ENCODE measurements around the gene PFN3.
"Not testable (repeated sequence)": the region's sequence is repeated elsewhere in the genome, so short reads cannot be mapped to it uniquely, and the experiment has no call there.

The PFN3 gene

GRCh38 chr5:177396078-177396477 lies 4.4 kb downstream of the PFN3 start:
- DNase-seq (ENCODE audit: low read depth in 2 of 2) = no peak

- no peak for DNase-seq (ENCODE audit: low read depth in 2 of 2)
Observed at GRCh38 chr5:177393990-177394389, 6.5 kb downstream of the PFN3 start.

- DNase-seq (ENCODE audit: low read depth in 2 of 2) = no peak
Observed at GRCh38 chr5:177393206-177393765, 7.2 kb downstream of the PFN3 start.

GRCh38 chr5:177392765-177393164 lies 7.7 kb downstream of the PFN3 start:
- DNase-seq (ENCODE audit: low read depth in 2 of 2) = no peak

DNA sequence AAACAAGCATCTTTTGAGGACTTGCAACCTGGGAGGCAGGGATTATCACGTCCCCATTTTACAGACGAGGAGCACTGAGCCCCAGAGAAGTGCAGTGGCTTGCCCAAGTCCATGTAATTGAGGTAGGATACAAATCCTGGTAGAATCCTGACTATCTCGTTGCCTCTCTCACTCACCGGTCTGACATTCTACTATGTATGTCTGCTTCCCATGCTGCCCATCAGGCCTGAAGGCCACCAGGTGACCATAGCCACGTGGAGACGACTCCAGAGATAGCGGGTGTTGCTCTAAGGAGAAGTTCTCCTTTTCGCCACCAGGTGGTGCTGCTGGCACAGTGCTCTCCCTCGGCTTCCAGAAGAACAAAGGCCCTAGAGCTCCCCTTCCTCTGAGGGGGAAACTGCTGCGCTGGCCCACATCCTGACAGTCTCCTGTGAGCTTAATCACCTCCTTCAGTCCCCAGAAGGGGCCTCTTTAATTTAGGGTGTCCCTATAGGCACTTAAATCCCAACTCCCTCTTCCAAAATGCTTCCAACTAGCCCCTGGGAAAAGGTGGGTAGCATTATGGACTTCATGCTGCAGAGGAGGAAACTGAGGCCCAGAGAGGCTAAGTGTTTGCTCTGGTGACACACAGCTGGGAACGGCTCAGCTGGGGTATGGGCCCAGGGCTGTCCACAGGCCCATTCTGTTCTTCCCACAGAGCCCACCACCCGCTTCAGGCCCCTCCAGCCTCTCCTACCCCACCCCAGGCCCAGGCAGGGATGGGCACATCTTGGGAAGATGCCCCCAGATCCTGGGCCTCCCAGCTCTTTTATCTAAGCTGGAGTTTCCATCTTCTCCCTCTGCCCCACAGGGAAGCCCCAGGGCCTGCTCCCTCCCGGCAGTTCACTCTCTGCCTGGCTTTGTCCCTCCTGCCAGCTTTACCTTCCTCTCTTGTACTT lies 9.8 kb downstream of the PFN3 start:
- DNase-seq (ENCODE audit: low read depth in 2 of 2) = peak; percentile 79 to 86

- DNase-seq (ENCODE audit: low read depth in 2 of 2) = peak; percentile 38 to 45
Observed at GRCh38 chr5:177389241-177390169, 11.0 kb downstream of the PFN3 start.

GRCh38 chr5:177388521-177389052 lies 11.9 kb downstream of the PFN3 start:
- no peak for DNase-seq (ENCODE audit: low read depth in 2 of 2)

DNA sequence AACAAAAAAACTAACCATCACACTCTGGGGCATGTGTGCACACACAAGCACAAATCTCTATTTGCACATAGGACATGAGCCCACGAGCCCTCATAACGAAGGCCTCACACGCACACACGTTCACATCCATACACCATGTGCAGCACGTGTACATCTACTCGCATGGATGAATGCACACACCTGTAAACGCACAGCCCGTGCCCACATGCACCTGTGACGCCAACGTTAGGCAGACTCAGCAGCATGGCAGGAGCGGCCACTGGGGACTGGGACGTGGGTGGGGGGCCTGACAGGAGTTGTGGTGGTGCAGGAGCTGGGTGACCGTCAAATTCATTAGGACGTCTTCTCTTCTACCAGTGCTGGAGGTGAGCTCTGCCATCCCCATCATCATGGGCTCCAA lies 13.1 kb downstream of the PFN3 start:
- DNase-seq (ENCODE audit: low read depth in 2 of 2) = no peak

DNA sequence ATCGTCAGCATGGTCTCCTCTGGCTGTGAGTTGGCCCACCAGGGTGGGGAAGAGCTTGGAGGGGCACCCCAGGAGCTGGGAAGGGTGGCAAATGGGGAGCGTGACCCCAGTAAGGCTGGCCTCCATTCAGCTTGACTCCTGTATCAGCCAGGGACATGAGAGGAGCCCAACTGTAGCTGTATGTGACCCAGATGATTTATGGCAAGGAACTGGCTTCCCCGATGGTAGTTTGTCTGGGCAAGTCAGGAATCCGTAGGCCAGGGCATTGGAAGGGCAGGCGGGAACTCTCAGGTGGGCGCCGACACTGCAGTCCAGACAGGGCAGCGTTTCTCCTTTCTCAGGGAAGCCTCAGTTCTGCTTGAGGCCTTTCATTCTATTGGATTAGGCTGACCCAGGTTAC lies 13.9 kb downstream of the PFN3 start:
- no peak for DNase-seq (ENCODE audit: low read depth in 2 of 2)

GRCh38 chr5:177385720-177386119 lies 14.7 kb downstream of the PFN3 start:
- no peak for DNase-seq (ENCODE audit: low read depth in 2 of 2)

GRCh38 chr5:177384134-177384533 lies 16.3 kb downstream of the PFN3 start, which contains the start of gene SLC34A1:
Gene SLC34A1, plus strand, starts transcription at chr5:177384434. Its CDS starts 1,308 bp downstream, at chr5:177385742.
- no peak for DNase-seq (ENCODE audit: low read depth in 2 of 2)

DNA sequence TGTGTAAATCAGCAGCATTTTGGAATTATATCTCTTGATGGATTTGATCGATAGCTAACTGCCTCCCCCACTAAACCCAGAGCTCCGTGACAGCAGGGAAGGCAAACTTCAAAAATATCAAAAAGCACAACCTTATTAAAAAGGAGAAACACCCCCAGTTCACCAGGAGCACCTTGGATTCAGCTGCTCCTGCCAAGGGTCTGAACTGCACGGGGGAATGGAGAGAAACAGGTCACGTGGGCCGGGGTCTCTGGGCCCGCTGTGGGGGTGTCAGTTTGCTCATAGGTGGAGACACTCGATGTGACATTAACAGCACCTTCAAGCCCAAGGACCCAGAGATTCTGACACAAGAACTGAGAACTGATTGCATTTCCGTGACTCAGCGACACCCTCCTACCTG lies 17.3 kb downstream of the PFN3 start:
- no peak for DNase-seq (ENCODE audit: low read depth in 2 of 2)

GRCh38 chr5:177382423-177383029 lies 17.9 kb downstream of the PFN3 start:
- DNase-seq (ENCODE audit: low read depth in 2 of 2) = no peak

DNA sequence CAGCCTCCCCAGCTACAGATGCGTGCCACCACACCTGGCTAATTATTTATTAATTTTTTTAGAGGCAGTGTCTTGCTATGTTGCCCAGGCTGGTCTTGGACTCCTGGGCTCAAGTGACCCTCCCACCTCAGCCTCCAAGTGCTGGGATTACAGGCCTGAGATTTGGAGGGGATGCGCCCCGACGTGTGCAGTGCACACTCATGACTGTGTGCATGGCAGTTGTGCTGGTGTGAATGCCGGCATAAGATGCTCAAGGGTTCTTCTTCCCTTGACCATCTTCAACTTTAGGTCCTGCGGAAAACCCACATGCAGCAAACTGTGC lies 19.7 kb downstream of the PFN3 start:
- no peak for DNase-seq (ENCODE audit: low read depth in 2 of 2)

- DNase-seq (ENCODE audit: low read depth in 2 of 2) = peak in 1 of 2 donors; percentile 45
Observed at GRCh38 chr5:177378884-177379883, 21.3 kb downstream of the PFN3 start.

DNA sequence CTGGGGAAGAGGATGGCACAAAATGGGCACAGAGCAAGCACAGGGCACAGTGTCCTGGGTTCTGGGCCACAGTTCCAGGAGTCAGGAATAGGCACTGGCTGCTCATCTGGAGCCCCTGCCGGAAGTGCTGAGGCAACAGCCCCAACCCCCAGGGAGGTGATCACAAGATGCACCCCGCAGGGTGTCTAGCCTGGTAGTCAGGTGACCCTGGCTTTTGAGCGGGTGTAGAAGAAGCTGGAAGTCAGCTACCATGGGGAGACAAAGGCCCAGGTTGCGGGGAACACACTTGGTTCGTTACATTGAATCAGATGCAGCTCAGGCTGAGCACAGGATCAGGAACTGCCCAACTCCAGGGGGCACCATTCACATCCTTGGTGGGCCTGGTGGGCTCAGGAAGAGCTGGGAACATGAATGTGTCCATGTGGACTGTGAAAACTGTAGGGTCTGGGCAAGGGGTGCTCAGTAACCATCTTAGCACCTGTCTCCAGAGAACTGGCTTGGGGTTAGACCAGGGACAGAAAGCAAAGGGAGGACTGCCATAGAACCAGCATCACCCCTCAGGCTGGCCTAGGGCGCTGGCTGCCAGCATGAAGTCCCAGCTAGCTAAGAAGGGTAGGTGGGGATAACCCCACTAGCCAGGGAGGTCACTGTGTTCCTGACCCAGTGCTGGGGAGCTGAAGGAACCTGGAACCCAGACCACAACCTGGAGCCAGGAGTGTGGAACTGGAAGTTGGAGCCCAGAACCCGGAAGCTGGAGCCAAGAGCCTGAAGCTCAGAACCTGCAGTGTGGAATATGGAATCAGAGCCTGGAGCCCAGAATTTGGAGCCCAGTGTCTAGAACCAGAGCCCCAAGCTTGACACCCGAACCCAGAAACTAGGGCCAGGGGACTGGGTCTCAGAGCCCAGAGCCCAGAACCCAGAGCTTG lies 22.3 kb downstream of the PFN3 start:
- DNase-seq (ENCODE audit: low read depth in 2 of 2) = no peak

DNA sequence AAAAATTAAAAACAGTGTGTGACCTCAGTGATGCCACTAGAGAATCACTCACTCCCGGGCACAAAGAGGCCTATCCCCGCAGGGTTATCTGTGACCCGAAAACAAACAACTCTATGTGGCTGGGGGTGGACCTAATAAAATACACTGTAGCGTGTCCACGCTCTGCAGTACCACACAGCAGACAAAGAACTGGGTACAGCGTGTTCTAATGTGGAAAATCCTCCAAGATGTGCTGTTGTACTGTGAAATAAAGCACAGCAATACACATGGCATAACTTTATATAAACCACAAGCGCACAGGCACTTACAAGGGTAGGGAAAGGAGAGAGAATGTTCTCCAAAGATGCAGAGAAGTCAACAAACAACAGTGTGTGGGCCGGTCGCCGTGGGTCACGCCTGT lies 24.4 kb downstream of the PFN3 start:
- no peak for DNase-seq (ENCODE audit: low read depth in 2 of 2)

DNA sequence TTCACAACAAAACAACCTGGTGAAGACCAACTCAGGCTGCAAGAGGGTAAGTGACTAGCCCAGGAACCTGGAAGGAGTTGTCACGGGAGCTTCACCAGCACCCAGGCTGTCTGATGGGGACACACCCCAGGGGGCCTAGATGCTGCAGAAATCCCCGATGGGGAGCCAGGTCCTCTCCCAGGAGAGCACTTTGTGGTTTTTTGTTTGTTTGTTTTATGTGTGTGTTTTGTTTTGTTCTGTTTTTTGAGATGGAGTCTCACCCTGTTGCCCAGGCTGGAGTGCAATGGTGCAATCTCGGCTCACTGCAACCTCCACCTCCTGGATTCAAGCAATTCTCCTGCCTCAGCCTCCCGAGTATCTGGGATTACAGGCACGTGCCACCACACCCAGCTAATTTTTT lies 24.9 kb downstream of the PFN3 start:
- DNase-seq (ENCODE audit: low read depth in 2 of 2) = not testable (repeated sequence)

- DNase-seq (ENCODE audit: low read depth in 2 of 2) = no peak
Observed at GRCh38 chr5:177374211-177374610, 26.2 kb downstream of the PFN3 start.

All from stimulated activated CD4-positive, alpha-beta T cell treated with anti-CD3 and anti-CD28 coated beads, Interleukin-15, amount 100 ng/mL, for 48 hours (primary cell).